NCI-H748 (cell line): Measurements from ENCODE around the gene CFAP45.

Source experiments
- DNase-seq: peaks from one replicate; lab custom pipeline; 2025; ENCODE audit not compliant: unreplicated experiment; lab: John Stamatoyannopoulos, UW

The CFAP45 gene

GRCh38 chr1:159857889-159858288 is 42.1 kb downstream of the CFAP45 start:
- no peak for DNase-seq

GRCh38 chr1:159856576-159856975 is 43.4 kb downstream of the CFAP45 start:
- no peak for DNase-seq

GRCh38 chr1:159855709-159856108 is 44.3 kb downstream of the CFAP45 start:
- no peak for DNase-seq

- peak; percentile 77 for DNase-seq
These were observed 45.2 kb downstream of the CFAP45 start for GRCh38 chr1:159854693-159855192.

GRCh38 chr1:159854116-159854692 is 45.8 kb downstream of the CFAP45 start:
- peak; percentile 68 for DNase-seq

GRCh38 chr1:159853417-159854115 is 46.4 kb downstream of the CFAP45 start:
- DNase-seq = peak; percentile 42

- no peak for DNase-seq
These were observed 48.6 kb downstream of the CFAP45 start for GRCh38 chr1:159851407-159851806.

GRCh38 chr1:159849626-159850366 is 50.2 kb downstream of the CFAP45 start:
- no peak for DNase-seq

GRCh38 chr1:159848326-159848725 is 51.6 kb downstream of the CFAP45 start:
- DNase-seq = no peak

GRCh38 chr1:159847231-159847630 is 52.7 kb downstream of the CFAP45 start:
- no peak for DNase-seq

GRCh38 chr1:159845751-159846629 is 54.0 kb downstream of the CFAP45 start:
- no peak for DNase-seq

GRCh38 chr1:159843459-159843858 is 56.5 kb downstream of the CFAP45 start:
- DNase-seq = no peak

GRCh38 chr1:159841749-159842148 is 58.2 kb downstream of the CFAP45 start:
- DNase-seq = no peak

GRCh38 chr1:159839116-159839849 is 60.7 kb downstream of the CFAP45 start:
- DNase-seq = no peak

GRCh38 chr1:159838715-159839114 is 61.2 kb downstream of the CFAP45 start:
- DNase-seq = no peak

- DNase-seq = no peak
These were observed 64.0 kb downstream of the CFAP45 start for GRCh38 chr1:159835862-159836525.

GRCh38 chr1:159835356-159835755 is 64.6 kb downstream of the CFAP45 start:
- DNase-seq = no peak

GRCh38 chr1:159832309-159832708 is 67.7 kb downstream of the CFAP45 start:
- DNase-seq = no peak

- peak; percentile 55 for DNase-seq
These were observed 68.4 kb downstream of the CFAP45 start for GRCh38 chr1:159831412-159832141.
